ENCODE measurements around the gene AKT1.
A peak's percentile ranks its signal among the peaks of the same experiment; 100 is the strongest.

Gene AKT1

DNA sequence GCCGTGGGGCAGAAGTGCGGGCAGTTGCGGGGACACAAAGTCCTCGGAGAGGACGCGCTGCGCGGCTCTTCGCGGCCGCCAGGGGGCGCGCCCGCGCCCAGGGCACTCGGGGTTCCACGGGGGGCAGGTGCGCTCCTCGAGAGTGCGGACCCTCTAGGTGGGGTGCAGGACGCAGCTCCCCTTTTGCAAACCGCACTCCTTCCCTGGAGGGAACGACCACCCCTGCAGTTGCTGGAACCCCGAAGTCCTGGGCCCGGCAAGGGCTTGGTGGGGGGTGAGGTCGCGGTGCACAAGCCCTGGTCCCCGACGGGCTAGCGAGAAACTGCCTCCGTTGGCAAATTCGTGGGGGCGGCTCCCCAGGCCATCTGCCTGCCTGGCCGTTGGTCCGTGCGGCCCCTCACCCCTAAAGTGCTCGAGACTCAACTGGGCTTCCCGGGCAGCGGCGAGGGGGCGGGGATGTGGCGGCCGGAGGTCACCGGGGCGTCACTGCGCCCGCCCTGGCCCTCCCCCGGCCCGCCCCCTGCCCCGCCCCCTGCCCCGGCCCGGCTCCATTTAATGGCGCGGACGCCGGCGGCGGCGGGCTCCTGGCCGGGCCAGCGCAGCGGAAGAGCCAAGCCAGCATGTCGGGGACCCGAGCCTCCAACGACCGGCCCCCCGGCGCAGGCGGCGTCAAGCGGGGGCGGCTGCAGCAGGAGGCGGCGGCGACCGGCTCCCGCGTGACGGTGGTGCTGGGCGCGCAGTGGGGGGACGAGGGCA lies 71.7 kb downstream of the AKT1 start, which contains the start of gene ADSS1:
TSS of gene ADSS1 (plus strand) at position 579 of the 756 bp plus-strand sequence. CDS start at position 621, 42 bp downstream.
- TF ChIP-seq, protein P1, sequence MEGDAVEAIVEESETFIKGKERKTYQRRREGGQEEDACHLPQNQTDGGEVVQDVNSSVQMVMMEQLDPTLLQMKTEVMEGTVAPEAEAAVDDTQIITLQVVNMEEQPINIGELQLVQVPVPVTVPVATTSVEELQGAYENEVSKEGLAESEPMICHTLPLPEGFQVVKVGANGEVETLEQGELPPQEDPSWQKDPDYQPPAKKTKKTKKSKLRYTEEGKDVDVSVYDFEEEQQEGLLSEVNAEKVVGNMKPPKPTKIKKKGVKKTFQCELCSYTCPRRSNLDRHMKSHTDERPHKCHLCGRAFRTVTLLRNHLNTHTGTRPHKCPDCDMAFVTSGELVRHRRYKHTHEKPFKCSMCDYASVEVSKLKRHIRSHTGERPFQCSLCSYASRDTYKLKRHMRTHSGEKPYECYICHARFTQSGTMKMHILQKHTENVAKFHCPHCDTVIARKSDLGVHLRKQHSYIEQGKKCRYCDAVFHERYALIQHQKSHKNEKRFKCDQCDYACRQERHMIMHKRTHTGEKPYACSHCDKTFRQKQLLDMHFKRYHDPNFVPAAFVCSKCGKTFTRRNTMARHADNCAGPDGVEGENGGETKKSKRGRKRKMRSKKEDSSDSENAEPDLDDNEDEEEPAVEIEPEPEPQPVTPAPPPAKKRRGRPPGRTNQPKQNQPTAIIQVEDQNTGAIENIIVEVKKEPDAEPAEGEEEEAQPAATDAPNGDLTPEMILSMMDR (IDR thresholded peaks at IDR 0.05; ENCODE audit: low read depth, low read length, missing control alignments), result peak; percentile 89
- no peak for DNase-seq (ENCODE audit: extremely low read depth, low read depth)
- H3K4me3 ChIP-seq (replicated peaks; ENCODE audit: low read depth, low read length), result peak within 1 kb of the TSS; percentile 24; the same call in 1 of the 2 replicates

DNA sequence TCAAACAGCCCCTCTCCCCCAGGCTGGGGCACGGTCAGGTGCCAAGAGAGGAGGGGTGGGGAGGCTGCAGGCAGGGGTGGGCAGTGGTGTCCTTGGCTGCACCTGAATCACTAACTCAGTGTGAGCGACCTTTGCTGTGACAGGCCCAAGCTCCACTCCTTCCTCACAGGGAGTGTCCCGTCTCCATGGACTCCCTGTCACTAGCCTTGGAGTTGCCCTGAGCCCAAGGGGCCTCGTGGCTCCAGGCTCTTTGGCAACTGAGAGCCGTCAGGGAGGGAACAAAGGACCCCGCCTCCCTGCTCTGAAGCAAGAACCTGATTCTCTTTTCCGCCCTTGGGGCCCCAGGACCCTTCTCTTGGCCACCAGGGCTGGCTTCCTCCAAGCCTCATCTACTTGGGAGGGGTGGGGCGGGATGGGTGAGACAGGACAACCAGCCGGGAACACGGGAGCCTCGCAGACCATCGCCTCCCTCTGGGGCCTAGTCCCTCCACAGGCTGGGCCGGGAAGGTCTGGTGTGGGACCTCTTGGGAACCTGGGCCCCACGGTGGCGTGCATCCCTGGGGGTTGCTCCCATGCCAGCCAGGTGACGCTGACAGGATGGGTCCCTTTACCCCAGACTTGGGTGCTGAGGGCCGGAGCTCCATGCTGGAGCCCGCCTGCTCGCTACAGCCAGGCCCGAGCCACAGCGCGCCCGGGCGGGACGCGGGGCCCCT lies 72.5 kb downstream of the AKT1 start:
- DNase-seq (ENCODE audit: extremely low read depth, low read depth), result no peak
- TF ChIP-seq, protein P1 (IDR thresholded peaks at IDR 0.05; ENCODE audit: low read depth, low read length, missing control alignments), result no peak
- no peak overlapping the region for H3K4me3 ChIP-seq (replicated peaks; ENCODE audit: low read depth, low read length)

DNA sequence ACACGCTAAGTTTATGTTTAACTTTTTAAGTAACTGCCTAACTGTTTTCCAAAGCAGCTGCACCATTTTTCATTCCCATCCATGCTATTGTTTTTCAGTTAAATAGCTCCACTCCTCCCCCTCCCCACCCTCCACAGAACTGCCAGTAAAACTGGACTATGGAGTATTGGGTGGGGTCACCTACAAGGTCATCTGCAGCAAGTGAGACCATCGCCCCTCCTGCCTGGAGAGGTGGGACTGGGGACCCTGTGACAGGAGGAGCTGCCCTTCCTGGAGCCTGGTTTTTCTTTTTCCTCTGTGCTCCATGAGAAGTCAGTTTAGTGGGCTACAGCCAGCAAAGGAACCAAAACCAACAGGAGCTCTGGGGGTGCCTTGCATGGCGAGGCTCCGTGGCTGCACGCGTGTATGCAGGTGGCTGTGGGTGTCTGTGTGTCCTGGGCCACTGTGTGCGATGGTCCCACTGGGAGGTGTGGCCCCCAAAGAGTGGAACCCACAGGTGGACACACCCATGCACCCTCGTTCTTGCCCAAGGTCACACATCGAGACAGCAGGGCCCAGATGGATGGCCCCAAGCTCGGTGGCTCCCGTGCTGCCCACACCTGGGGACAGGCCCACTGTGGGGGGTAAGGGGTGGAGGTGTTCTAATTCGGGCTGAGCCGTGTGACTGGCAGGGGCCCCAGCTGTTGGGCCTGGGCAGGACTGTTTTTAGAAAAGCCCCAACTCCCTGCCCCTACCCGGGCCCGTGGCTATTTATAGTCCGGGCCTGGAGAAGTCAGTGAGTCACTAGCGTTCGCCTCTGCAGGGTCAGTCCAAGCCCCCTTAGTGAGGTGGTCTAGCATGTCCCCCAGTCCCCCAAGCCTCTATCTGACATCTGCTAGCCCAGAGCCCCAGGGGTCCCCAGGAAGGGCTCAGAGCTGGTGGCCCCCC lies 73.8 kb downstream of the AKT1 start:
- TF ChIP-seq, protein P1 (IDR thresholded peaks at IDR 0.05; ENCODE audit: low read depth, low read length, missing control alignments), result no peak
- DNase-seq (ENCODE audit: extremely low read depth, low read depth), result no peak
- H3K4me3 ChIP-seq (replicated peaks; ENCODE audit: low read depth, low read length), result no peak overlapping the region
